ENCODE results near the gene C2.
A peak's percentile ranks its signal among the peaks of the same experiment; 100 is the strongest.

Gene C2

GRCh38 chr6:31940256-31940664 lies 12.7 kb downstream of the C2 start:
- Histone ChIP-seq H3K27me3 (ENCODE audit: control insufficient read depth, insufficient read depth, low read length) (no peaks in the 10 kb centered on the region), H3K4me1 (ENCODE audit: control insufficient read depth, insufficient read depth, low read length) (no peaks in the 10 kb centered on the region), H3K36me3 (ENCODE audit: control insufficient read depth, insufficient read depth, low read length) (no peaks in the 10 kb centered on the region), H3K27ac (ENCODE audit: low read depth, low read length) (no peak overlapping the region), H3K9ac (ENCODE audit: low read length) (no peak overlapping the region), H3K4me3 (ENCODE audit: low read length) (no peak overlapping the region)

- H3K4me3 ChIP-seq (ENCODE audit: low read length): no peak overlapping the region
- no peak overlapping the region for H3K27ac ChIP-seq (ENCODE audit: low read depth, low read length)
- H3K9ac ChIP-seq (ENCODE audit: low read length): no peak overlapping the region
- H3K27me3 ChIP-seq (ENCODE audit: control insufficient read depth, insufficient read depth, low read length): no peaks in the 10 kb centered on the region
- no peaks in the 10 kb centered on the region for H3K36me3 ChIP-seq (ENCODE audit: control insufficient read depth, insufficient read depth, low read length)
- H3K4me1 ChIP-seq (ENCODE audit: control insufficient read depth, insufficient read depth, low read length): peaks cover 3% of the 10 kb centered on the region
Measured at GRCh38 chr6:31943742-31944141, 16.2 kb downstream of the C2 start.

DNA sequence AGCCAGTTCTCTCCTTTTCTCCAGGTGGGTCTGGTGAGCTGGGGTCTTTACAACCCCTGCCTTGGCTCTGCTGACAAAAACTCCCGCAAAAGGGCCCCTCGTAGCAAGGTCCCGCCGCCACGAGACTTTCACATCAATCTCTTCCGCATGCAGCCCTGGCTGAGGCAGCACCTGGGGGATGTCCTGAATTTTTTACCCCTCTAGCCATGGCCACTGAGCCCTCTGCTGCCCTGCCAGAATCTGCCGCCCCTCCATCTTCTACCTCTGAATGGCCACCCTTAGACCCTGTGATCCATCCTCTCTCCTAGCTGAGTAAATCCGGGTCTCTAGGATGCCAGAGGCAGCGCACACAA lies 17.6 kb downstream of the C2 start:
- Histone ChIP-seq H3K4me1 (ENCODE audit: control insufficient read depth, insufficient read depth, low read length) (peaks cover 3% of the 10 kb centered on the region), H3K36me3 (ENCODE audit: control insufficient read depth, insufficient read depth, low read length) (no peaks in the 10 kb centered on the region), H3K9ac (ENCODE audit: low read length) (no peak overlapping the region), H3K4me3 (ENCODE audit: low read length) (peak overlapping the region; percentile 60), H3K27ac (ENCODE audit: low read depth, low read length) (peak overlapping the region; percentile 78), H3K27me3 (ENCODE audit: control insufficient read depth, insufficient read depth, low read length) (no peaks in the 10 kb centered on the region)

DNA sequence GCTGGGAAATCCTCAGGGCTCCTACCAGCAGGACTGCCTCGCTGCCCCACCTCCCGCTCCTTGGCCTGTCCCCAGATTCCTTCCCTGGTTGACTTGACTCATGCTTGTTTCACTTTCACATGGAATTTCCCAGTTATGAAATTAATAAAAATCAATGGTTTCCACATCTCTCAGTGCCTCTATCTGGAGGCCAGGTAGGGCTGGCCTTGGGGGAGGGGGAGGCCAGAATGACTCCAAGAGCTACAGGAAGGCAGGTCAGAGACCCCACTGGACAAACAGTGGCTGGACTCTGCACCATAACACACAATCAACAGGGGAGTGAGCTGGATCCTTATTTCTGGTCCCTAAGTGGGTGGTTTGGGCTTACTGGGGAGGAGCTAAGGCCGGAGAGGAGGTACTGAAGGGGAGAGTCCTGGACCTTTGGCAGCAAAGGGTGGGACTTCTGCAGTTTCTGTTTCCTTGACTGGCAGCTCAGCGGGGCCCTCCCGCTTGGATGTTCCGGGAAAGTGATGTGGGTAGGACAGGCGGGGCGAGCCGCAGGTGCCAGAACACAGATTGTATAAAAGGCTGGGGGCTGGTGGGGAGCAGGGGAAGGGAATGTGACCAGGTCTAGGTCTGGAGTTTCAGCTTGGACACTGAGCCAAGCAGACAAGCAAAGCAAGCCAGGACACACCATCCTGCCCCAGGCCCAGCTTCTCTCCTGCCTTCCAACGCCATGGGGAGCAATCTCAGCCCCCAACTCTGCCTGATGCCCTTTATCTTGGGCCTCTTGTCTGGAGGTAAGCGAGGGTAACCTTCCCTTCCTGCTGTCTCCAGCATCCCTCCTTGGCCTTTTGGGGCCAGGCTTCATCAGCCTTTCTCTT lies 18.2 kb downstream of the C2 start, which contains the start of gene CFB:
Gene CFB, plus strand, starts transcription at position 589 of the 863 bp plus-strand sequence. Its CDS starts 127 bp downstream, at position 716.
- Histone ChIP-seq H3K9ac (ENCODE audit: low read length) (no peak within 1 kb of the TSS), H3K4me3 (ENCODE audit: low read length) (peak within 1 kb of the TSS; percentile 60), H3K27ac (ENCODE audit: low read depth, low read length) (peak within 1 kb of the TSS; percentile 78), H3K27me3 (ENCODE audit: control insufficient read depth, insufficient read depth, low read length) (no peaks in the 10 kb centered on the region), H3K36me3 (ENCODE audit: control insufficient read depth, insufficient read depth, low read length) (no peaks in the 10 kb centered on the region), H3K4me1 (ENCODE audit: control insufficient read depth, insufficient read depth, low read length) (peaks cover 3% of the 10 kb centered on the region)

- H3K36me3 ChIP-seq (ENCODE audit: control insufficient read depth, insufficient read depth, low read length): peaks cover 4% of the 10 kb centered on the region
- peak overlapping the region; percentile 78 for H3K27ac ChIP-seq (ENCODE audit: low read depth, low read length)
- peaks cover 3% of the 10 kb centered on the region for H3K4me1 ChIP-seq (ENCODE audit: control insufficient read depth, insufficient read depth, low read length)
- no peak overlapping the region for H3K9ac ChIP-seq (ENCODE audit: low read length)
- H3K4me3 ChIP-seq (ENCODE audit: low read length): peak overlapping the region; percentile 60
- no peaks in the 10 kb centered on the region for H3K27me3 ChIP-seq (ENCODE audit: control insufficient read depth, insufficient read depth, low read length)
Measured at GRCh38 chr6:31946370-31946885, 18.9 kb downstream of the C2 start.

DNA sequence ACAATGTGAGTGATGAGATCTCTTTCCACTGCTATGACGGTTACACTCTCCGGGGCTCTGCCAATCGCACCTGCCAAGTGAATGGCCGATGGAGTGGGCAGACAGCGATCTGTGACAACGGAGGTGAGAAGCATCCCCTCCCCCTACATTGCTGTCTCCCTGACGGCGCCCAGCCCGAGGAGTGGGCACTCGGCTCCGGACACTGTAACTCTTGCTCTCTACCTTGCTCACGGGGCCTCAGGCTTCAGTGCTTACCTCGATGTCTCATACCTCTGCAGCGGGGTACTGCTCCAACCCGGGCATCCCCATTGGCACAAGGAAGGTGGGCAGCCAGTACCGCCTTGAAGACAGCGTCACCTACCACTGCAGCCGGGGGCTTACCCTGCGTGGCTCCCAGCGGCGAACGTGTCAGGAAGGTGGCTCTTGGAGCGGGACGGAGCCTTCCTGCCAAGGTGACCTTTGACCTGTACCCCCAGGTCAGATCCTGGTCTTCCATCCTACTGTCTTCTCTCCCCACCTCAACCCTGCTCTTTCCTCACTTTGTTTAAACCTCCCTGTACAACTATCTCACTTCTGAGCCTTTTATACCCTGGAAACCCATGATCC lies 19.7 kb downstream of the C2 start:
- Histone ChIP-seq H3K4me3 (ENCODE audit: low read length) (no peak overlapping the region), H3K9ac (ENCODE audit: low read length) (no peak overlapping the region), H3K36me3 (ENCODE audit: control insufficient read depth, insufficient read depth, low read length) (peaks cover 7% of the 10 kb centered on the region), H3K27me3 (ENCODE audit: control insufficient read depth, insufficient read depth, low read length) (no peaks in the 10 kb centered on the region), H3K4me1 (ENCODE audit: control insufficient read depth, insufficient read depth, low read length) (peaks cover 3% of the 10 kb centered on the region), H3K27ac (ENCODE audit: low read depth, low read length) (no peak overlapping the region)

- no peak overlapping the region for H3K27ac ChIP-seq (ENCODE audit: low read depth, low read length)
- no peak overlapping the region for H3K4me3 ChIP-seq (ENCODE audit: low read length)
- no peak overlapping the region for H3K9ac ChIP-seq (ENCODE audit: low read length)
- H3K36me3 ChIP-seq (ENCODE audit: control insufficient read depth, insufficient read depth, low read length): peaks cover 7% of the 10 kb centered on the region
- H3K27me3 ChIP-seq (ENCODE audit: control insufficient read depth, insufficient read depth, low read length): no peaks in the 10 kb centered on the region
- peaks cover 3% of the 10 kb centered on the region for H3K4me1 ChIP-seq (ENCODE audit: control insufficient read depth, insufficient read depth, low read length)
Measured at GRCh38 chr6:31947864-31948263, 20.3 kb downstream of the C2 start.

DNA sequence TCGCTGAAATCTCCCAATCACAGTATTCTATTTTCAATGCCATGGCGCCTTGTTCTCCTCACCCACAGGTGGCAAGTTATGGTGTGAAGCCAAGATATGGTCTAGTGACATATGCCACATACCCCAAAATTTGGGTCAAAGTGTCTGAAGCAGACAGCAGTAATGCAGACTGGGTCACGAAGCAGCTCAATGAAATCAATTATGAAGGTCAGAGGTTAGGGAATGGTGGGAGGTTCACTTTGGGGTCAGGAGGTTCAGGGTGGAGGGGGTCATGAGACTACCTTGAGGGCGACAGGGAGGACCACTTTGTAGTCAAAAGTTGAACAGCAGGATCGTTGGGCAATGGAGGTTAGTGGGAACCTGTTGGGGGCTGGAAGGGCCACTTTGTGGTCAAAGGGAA lies 20.8 kb downstream of the C2 start:
- Histone ChIP-seq H3K27ac (ENCODE audit: low read depth, low read length) (no peak overlapping the region), H3K4me1 (ENCODE audit: control insufficient read depth, insufficient read depth, low read length) (peaks cover 3% of the 10 kb centered on the region), H3K36me3 (ENCODE audit: control insufficient read depth, insufficient read depth, low read length) (peaks cover 7% of the 10 kb centered on the region), H3K9ac (ENCODE audit: low read length) (no peak overlapping the region), H3K27me3 (ENCODE audit: control insufficient read depth, insufficient read depth, low read length) (no peaks in the 10 kb centered on the region), H3K4me3 (ENCODE audit: low read length) (no peak overlapping the region)

GRCh38 chr6:31948753-31949413 lies 21.4 kb downstream of the C2 start:
- Histone ChIP-seq H3K4me3 (ENCODE audit: low read length) (no peak overlapping the region), H3K27ac (ENCODE audit: low read depth, low read length) (no peak overlapping the region), H3K9ac (ENCODE audit: low read length) (no peak overlapping the region), H3K4me1 (ENCODE audit: control insufficient read depth, insufficient read depth, low read length) (peaks cover 3% of the 10 kb centered on the region), H3K36me3 (ENCODE audit: control insufficient read depth, insufficient read depth, low read length) (peaks cover 12% of the 10 kb centered on the region), H3K27me3 (ENCODE audit: control insufficient read depth, insufficient read depth, low read length) (no peaks in the 10 kb centered on the region)

DNA sequence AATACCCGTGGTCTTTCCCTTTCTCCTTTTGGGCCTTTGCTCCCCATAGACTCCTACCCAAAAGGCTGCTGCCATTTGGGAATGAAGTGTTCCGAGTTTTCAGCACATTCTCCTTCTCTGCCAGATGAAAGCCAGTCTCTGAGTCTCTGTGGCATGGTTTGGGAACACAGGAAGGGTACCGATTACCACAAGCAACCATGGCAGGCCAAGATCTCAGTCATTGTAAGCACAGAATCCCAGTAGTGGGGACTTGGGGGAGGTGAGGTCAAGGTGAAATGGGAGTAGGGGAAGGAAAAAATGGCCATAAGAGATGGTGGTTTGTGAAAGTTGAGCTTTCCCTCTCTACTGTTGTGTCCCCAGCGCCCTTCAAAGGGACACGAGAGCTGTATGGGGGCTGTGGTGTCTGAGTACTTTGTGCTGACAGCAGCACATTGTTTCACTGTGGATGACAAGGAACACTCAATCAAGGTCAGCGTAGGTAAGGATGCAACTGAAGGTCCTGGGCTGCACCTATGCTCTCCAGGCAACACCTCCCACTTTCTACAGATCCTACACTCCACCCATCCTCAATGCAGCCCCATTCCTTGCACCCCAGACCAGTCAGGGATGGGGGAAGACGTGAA lies 22.5 kb downstream of the C2 start:
- Histone ChIP-seq H3K4me1 (ENCODE audit: control insufficient read depth, insufficient read depth, low read length) (peaks cover 3% of the 10 kb centered on the region), H3K36me3 (ENCODE audit: control insufficient read depth, insufficient read depth, low read length) (peaks cover 23% of the 10 kb centered on the region), H3K4me3 (ENCODE audit: low read length) (no peak overlapping the region), H3K27me3 (ENCODE audit: control insufficient read depth, insufficient read depth, low read length) (no peaks in the 10 kb centered on the region), H3K27ac (ENCODE audit: low read depth, low read length) (no peak overlapping the region), H3K9ac (ENCODE audit: low read length) (no peak overlapping the region)

DNA sequence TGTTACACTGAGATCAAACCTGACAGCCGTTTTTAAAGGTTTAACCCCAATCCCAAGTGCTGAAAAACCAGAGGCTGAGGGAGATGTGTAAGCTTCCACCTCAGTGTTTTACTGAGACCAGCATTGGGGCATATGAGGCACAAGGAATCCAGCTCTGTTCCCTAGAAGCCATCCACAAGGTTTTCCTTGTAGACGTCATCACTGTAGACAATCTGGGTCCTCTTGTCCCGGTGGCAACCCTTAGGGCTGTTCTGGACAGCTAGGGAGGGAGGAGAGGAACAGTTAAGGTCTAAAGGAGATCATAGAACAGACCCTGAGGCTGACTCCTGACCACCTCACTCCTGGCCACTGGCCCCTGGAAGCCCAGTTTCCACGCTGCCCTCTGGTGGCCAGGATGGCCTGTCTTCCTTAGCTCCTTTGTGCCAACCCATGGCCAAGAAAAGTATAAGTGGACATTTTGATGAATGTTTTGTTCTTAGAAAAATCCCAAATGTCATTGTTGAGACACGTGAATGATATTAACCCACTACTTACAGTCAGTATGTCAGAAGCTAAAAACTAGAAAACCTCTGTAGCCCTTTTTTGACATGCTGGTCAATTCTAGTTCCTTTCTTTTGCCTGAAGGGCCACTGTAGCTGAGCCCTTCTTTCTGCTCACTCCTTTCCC lies 24.8 kb downstream of the C2 start:
- Histone ChIP-seq H3K9ac (ENCODE audit: low read length) (no peak overlapping the region), H3K4me3 (ENCODE audit: low read length) (no peak overlapping the region), H3K36me3 (ENCODE audit: control insufficient read depth, insufficient read depth, low read length) (peaks cover 33% of the 10 kb centered on the region), H3K27ac (ENCODE audit: low read depth, low read length) (no peak overlapping the region), H3K4me1 (ENCODE audit: control insufficient read depth, insufficient read depth, low read length) (no peaks in the 10 kb centered on the region), H3K27me3 (ENCODE audit: control insufficient read depth, insufficient read depth, low read length) (no peaks in the 10 kb centered on the region)

GRCh38 chr6:31952890-31953289 lies 25.4 kb downstream of the C2 start:
- Histone ChIP-seq H3K4me3 (ENCODE audit: low read length) (no peak overlapping the region), H3K27me3 (ENCODE audit: control insufficient read depth, insufficient read depth, low read length) (no peaks in the 10 kb centered on the region), H3K9ac (ENCODE audit: low read length) (no peak overlapping the region), H3K27ac (ENCODE audit: low read depth, low read length) (no peak overlapping the region), H3K36me3 (ENCODE audit: control insufficient read depth, insufficient read depth, low read length) (peaks cover 33% of the 10 kb centered on the region), H3K4me1 (ENCODE audit: control insufficient read depth, insufficient read depth, low read length) (peaks cover 3% of the 10 kb centered on the region)
